Effector memory CD4-positive, alpha-beta T cell (primary cell): ENCODE results near the gene PGAP1.
A peak's percentile ranks its signal among the peaks of the same experiment; 100 is the strongest.

Source experiments
- DNase-seq, 3 donors: peaks; one replicate each; pipeline ENCODE4 v3.0.0-alpha.2; 2020
- H3K27ac ChIP-seq: 2 replicates; pipeline ENCODE4 v1.7.0; 2013; ENCODE audit warnings: mild to moderate bottlenecking, low read length, moderate library complexity; ENCODE audit not compliant: insufficient read depth, poor library complexity, severe bottlenecking
- H3K27me3 ChIP-seq: replicated peaks from 2 replicates; pipeline ENCODE4 v1.7.0; 2013; ENCODE audit warnings: mild to moderate bottlenecking, low read length; ENCODE audit not compliant: insufficient read depth, control insufficient read depth, poor library complexity, severe bottlenecking
- H3K36me3 ChIP-seq: 2 replicates; pipeline ENCODE4 v1.7.0; 2013; ENCODE audit warnings: mild to moderate bottlenecking, low read length, moderate library complexity; ENCODE audit not compliant: control insufficient read depth, insufficient read depth
- H3K4me1 ChIP-seq: 2 replicates; pipeline ENCODE4 v1.7.0; 2013; ENCODE audit warnings: low read length, mild to moderate bottlenecking; ENCODE audit not compliant: control insufficient read depth, insufficient read depth, poor library complexity, severe bottlenecking
- H3K4me3 ChIP-seq: 2 replicates; pipeline ENCODE4 v1.7.0; 2013; ENCODE audit warnings: low read length, low read depth, mild to moderate bottlenecking; ENCODE audit not compliant: insufficient read depth, poor library complexity, severe bottlenecking
- H3K9me3 ChIP-seq: 2 replicates; pipeline ENCODE4 v1.7.0; 2013; ENCODE audit warnings: mild to moderate bottlenecking, low read length, moderate library complexity; ENCODE audit not compliant: control insufficient read depth
- total RNA-seq, 3 donors: gene quantifications; one replicate each; lab custom pipeline; 2026; lab: John Stamatoyannopoulos, UW

The PGAP1 gene
- 7.0 to 18.2 (median 10.4) reads per million in 3 donors for total RNA-seq

- Histone ChIP-seq H3K9me3 (no peaks in the 10 kb centered on the region), H3K27me3 (no peaks in the 10 kb centered on the region), H3K36me3 (no peaks in the 10 kb centered on the region), H3K4me3 (peak within 1 kb of the TSS; percentile 86), H3K27ac (peak within 1 kb of the TSS; percentile 75), H3K4me1 (peaks cover 11% of the 10 kb centered on the region)
- DNase-seq, result peak; percentile 72 to 78 (median 73)
These were observed at the start of gene PGAP1 for GRCh38 chr2:196926562-196927375. TSS of gene PGAP1 (minus strand) at chr2:196926707. CDS start at chr2:196926616, 91 bp downstream.

GRCh38 chr2:196974970-196975369, 48.5 kb upstream of the PGAP1 start:
- no peaks in the 10 kb centered on the region for H3K4me1 ChIP-seq
- DNase-seq, result no peak
- no peaks in the 10 kb centered on the region for H3K9me3 ChIP-seq
- no peak overlapping the region for H3K4me3 ChIP-seq
- H3K36me3 ChIP-seq, result no peaks in the 10 kb centered on the region
- H3K27ac ChIP-seq, result no peak overlapping the region
- H3K27me3 ChIP-seq, result no peaks in the 10 kb centered on the region

GRCh38 chr2:196971574-196972279, 45.2 kb upstream of the PGAP1 start:
- H3K27ac ChIP-seq, result no peak overlapping the region
- H3K4me1 ChIP-seq, result no peaks in the 10 kb centered on the region
- DNase-seq, result no peak
- H3K9me3 ChIP-seq, result no peaks in the 10 kb centered on the region
- H3K27me3 ChIP-seq, result no peaks in the 10 kb centered on the region
- no peak overlapping the region for H3K4me3 ChIP-seq
- H3K36me3 ChIP-seq, result no peaks in the 10 kb centered on the region

- Histone ChIP-seq H3K4me1 (no peaks in the 10 kb centered on the region), H3K36me3 (no peaks in the 10 kb centered on the region), H3K9me3 (no peaks in the 10 kb centered on the region), H3K27ac (no peak overlapping the region), H3K4me3 (no peak overlapping the region), H3K27me3 (no peaks in the 10 kb centered on the region)
- DNase-seq, result no peak
These were observed 43.6 kb upstream of the PGAP1 start for GRCh38 chr2:196970099-196970498.

DNA sequence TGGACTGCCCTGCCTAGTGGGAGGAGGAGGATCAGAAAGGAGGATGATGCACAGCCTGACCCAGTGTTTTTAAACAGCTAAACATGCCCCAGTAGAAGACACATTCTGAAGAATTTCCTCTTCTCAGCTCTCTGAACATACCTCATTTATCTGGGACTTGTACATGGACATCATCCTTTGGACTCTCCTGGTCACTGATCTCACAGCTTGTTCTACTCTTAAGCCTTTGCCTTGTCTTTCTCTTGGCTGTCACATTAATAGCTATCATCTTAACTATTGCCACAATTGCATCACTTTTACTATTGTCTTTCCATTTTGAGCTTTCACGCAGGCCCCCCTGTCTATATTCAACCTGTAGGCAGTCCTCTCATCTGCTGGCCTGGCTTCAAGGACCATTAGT, 42.0 kb upstream of the PGAP1 start:
- Histone ChIP-seq H3K27ac (no peak overlapping the region), H3K36me3 (no peaks in the 10 kb centered on the region), H3K4me3 (no peak overlapping the region), H3K4me1 (no peaks in the 10 kb centered on the region), H3K9me3 (no peaks in the 10 kb centered on the region), H3K27me3 (no peaks in the 10 kb centered on the region)
- no peak for DNase-seq

DNA sequence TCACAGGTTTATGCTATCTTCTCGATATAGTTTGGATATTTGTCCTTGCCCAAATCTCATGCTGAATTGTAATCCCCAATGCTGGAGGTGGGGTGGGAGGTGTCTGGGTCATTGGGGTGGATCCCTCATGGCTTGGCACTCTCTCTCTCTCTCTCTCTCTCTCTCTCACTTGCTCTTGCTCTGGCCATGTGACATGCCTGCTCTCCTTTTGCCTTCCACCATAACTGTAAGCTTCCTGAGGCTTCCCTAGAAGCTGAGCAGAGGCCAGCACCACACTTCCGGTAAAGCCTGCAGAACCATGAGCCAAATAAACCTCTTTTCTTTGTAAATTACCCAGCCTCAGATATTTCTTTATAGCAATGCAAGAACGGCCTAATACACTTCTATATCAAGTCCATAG, 41.3 kb upstream of the PGAP1 start:
- Histone ChIP-seq H3K27ac (no peak overlapping the region), H3K4me3 (no peak overlapping the region)
- no peak for DNase-seq

GRCh38 chr2:196967116-196967515, 40.6 kb upstream of the PGAP1 start:
- Histone ChIP-seq H3K4me3 (no peak overlapping the region), H3K9me3 (no peaks in the 10 kb centered on the region), H3K4me1 (no peaks in the 10 kb centered on the region), H3K27me3 (no peaks in the 10 kb centered on the region), H3K36me3 (no peaks in the 10 kb centered on the region), H3K27ac (no peak overlapping the region)
- no peak for DNase-seq

More for the DNA sequence above, 41.3 kb upstream of the PGAP1 start:
- Histone ChIP-seq H3K36me3 (no peaks in the 10 kb centered on the region), H3K4me1 (no peaks in the 10 kb centered on the region), H3K9me3 (no peaks in the 10 kb centered on the region), H3K27me3 (no peaks in the 10 kb centered on the region)

DNA sequence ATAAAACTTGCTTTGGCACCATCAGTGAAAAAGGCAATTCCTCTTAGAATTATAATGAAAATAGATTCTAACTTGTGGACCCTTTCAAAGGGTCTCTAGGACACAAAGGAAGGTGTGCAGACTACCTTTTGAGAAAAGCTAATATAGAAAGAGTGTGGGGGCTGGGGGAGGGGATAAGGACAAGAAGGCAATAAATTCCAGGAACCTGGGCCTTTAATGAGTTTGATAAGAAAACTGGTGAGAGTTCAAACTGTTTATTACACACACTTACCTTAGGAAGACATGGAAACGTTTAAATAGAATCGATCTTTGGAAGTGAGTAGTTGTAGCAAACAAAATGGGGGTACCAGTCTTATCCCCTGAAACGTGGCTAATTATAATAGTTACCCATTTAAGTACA, 39.6 kb upstream of the PGAP1 start:
- no peaks in the 10 kb centered on the region for H3K4me1 ChIP-seq
- H3K9me3 ChIP-seq, result no peaks in the 10 kb centered on the region
- no peak for DNase-seq
- no peak overlapping the region for H3K4me3 ChIP-seq
- no peaks in the 10 kb centered on the region for H3K36me3 ChIP-seq
- H3K27me3 ChIP-seq, result no peaks in the 10 kb centered on the region
- no peak overlapping the region for H3K27ac ChIP-seq

DNA sequence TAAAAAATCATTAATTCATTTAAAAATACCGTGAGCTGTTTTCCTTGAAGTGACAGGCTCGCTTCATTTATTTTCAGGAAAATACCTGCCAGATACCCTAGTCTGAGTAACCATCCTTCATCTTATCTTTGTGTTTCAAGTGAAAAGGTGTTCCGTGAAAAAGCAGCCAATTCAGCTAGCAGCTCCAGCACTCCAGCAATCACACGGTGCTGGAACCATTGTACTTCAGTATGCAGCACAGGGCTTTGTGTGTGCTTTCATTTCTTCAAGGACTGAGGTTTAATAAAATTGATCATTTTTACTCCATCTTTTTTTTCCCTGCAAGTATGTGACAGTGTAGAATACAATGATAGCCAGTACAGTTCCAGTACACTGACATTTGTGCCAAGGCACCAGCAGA, 39.1 kb upstream of the PGAP1 start:
- H3K36me3 ChIP-seq, result no peaks in the 10 kb centered on the region
- no peak overlapping the region for H3K4me3 ChIP-seq
- H3K4me1 ChIP-seq, result no peaks in the 10 kb centered on the region
- H3K9me3 ChIP-seq, result no peaks in the 10 kb centered on the region
- no peak for DNase-seq
- no peaks in the 10 kb centered on the region for H3K27me3 ChIP-seq
- H3K27ac ChIP-seq, result no peak overlapping the region

DNA sequence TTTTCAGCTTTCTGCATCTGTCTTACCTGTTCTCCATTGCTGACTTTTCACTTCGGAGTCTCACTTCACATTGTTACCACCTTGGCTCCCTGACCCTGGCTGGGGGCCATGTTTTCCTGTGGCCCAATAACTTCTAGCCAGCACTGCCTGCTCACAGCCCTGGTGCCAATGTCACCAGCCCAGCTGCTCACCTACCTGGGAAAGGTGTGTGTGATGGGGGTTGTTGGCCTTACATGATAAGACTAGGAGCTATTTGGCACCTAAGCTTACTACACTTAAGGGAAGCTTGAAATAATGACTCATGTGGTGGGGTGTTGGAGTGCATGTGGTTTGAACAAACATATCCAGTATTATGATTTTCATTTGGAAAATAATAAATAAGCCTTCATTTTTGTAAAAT, 37.5 kb upstream of the PGAP1 start:
- H3K4me1 ChIP-seq, result no peaks in the 10 kb centered on the region
- H3K9me3 ChIP-seq, result no peaks in the 10 kb centered on the region
- no peak overlapping the region for H3K4me3 ChIP-seq
- H3K27me3 ChIP-seq, result no peaks in the 10 kb centered on the region
- H3K27ac ChIP-seq, result no peak overlapping the region
- H3K36me3 ChIP-seq, result no peaks in the 10 kb centered on the region
- DNase-seq, result no peak
